ENCODE measurements around the gene TMEM109. TPM values are rescaled to one million over a fixed set of nuclear protein-coding genes. Genes with fewer than 3 reads are reported as not detected.

Gene TMEM109
- 36.9 and 39.7 TPM in 2 replicates for total RNA-seq

GRCh38 chr11:60913793-60914632 is at the start of gene TMEM109:
TMEM109 (plus strand) TSS chr11:60914158; CDS start chr11:60919694, 5,536 bp downstream.

GRCh38 chr11:60866911-60867870 is 46.8 kb upstream of the TMEM109 start, which contains the start of gene ZP1:
ZP1 (plus strand) TSS chr11:60867542; CDS start chr11:60867562, 20 bp downstream.

GRCh38 chr11:60906132-60906972 is 7.6 kb upstream of the TMEM109 start, which contains the start of gene PRPF19:
PRPF19 (minus strand) TSS chr11:60906585; CDS start chr11:60906382, 203 bp downstream.

GRCh38 chr11:60924110-60924905 is 10.3 kb downstream of the TMEM109 start, which contains the start of gene TMEM132A:
TMEM132A (plus strand) TSS chr11:60924460; CDS start chr11:60924634, 174 bp downstream.

GRCh38 chr11:60951904-60952741 is 38.2 kb downstream of the TMEM109 start, which contains the start of gene SLC15A3:
SLC15A3 (minus strand) TSS chr11:60952176; CDS start chr11:60951551, 625 bp downstream.

GRCh38 chr11:60971520-60971919 is 57.6 kb downstream of the TMEM109 start, which contains the start of gene CD6:
CD6 (plus strand) TSS chr11:60971680; CDS start chr11:60971866, 186 bp downstream.

Other genes with a start within 250 kb of the TMEM109 start
- not detected in 2 replicates for gene MS4A8, start 214.5 kb upstream of the TMEM109 start, total RNA-seq
- not detected in 2 replicates for gene MS4A18, start 189.4 kb upstream of the TMEM109 start, total RNA-seq
- not detected in 2 replicates for gene MS4A15, start 157.3 kb upstream of the TMEM109 start, total RNA-seq
- not detected in 2 replicates for gene MS4A10, start 128.8 kb upstream of the TMEM109 start, total RNA-seq
- 22.0 and 30.5 TPM in 2 replicates for gene CCDC86, start 72.0 kb upstream of the TMEM109 start, total RNA-seq
- 1.5 and 9.4 TPM in 2 replicates for gene PTGDR2, start 58.2 kb upstream of the TMEM109 start, total RNA-seq
- gene ZP1, start 46.6 kb upstream of the TMEM109 start, total RNA-seq: 0.37 and 0.98 TPM in 2 replicates
- gene PRPF19, start 7.6 kb upstream of the TMEM109 start, total RNA-seq: 54.0 and 62.8 TPM in 2 replicates
- gene TMEM132A, start 10.3 kb downstream of the TMEM109 start, total RNA-seq: 5.9 and 6.6 TPM in 2 replicates
- gene SLC15A3, start 38.0 kb downstream of the TMEM109 start, total RNA-seq: 4.5 and 8.1 TPM in 2 replicates
- not detected in 2 replicates for gene CD6, start 57.5 kb downstream of the TMEM109 start, total RNA-seq
- gene CD5, start 188.3 kb downstream of the TMEM109 start, total RNA-seq: not detected in 2 replicates
- gene VPS37C, start 247.3 kb downstream of the TMEM109 start, total RNA-seq: 12.9 and 16.2 TPM in 2 replicates

All from subcutaneous preadipocyte (primary cell).